HG02870 (cell line): Measurements from ENCODE around the gene FCHSD2.
"Not testable (repeated sequence)": the region's sequence is repeated elsewhere in the genome, so short reads cannot be mapped to it uniquely, and the experiment has no call there.

Experiments used
- ATAC-seq: cut with Tn5 transposase; IDR thresholded peaks from one replicate; pipeline ENCODE4 v1.9.1; 2021; ENCODE audit warnings: mild to moderate bottlenecking, moderate library complexity; ENCODE audit not compliant: unreplicated experiment

FCHSD2 gene

DNA sequence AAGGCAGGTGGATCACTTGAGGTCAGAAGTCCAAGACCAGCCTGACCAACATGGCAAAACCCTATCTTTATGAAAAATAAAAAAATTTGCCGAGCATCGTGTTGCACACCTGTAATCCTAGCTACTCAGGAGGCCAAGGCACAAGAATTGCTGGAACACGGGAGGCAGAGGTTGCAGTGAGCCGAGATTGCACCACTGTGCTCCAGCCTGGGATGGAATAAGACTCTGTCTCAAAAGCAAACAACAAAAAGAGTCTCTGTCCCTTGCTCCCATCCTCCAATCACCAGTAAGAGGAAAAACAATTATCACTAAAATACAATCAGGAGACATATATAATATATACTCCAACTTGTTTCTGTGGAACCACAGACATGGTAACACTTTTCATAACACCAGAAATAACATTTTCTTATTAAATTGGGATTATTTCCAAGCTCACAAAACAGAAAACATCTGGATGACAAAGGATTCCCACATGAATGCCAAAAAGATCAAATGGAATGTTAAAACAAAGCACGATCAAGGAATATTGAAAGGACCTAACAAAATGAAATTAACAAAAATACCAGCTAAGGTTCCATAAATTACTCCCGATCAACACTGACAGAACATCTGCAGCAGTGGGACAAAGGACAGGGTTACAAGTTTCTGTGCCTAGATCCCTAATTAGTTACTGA, 15.2 kb downstream of the FCHSD2 start:
- ATAC-seq = no peak

DNA sequence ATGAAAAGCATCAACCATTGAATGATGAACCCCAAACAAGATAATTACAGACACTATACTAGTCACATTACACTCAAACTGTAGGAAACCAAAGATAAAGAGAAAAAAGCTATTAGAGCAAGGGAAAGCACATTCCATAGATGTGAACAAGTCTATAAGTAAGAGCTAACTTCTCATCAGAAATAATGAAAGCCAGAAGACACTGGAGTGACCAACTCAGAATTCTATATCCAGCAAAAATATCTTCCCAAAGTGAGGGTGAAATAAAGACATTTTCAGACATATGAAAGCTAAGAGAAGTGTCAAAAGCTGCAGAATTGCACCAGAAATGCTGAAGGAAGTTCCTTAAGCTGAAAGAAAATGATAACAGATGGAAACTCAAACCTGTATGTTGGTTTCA, 17.3 kb downstream of the FCHSD2 start:
- ATAC-seq = no peak

GRCh38 chr11:73123892-73124291, 18.2 kb downstream of the FCHSD2 start:
- ATAC-seq = not testable (repeated sequence)

GRCh38 chr11:73121692-73122091, 20.4 kb downstream of the FCHSD2 start:
- ATAC-seq = no peak

GRCh38 chr11:73117071-73117470, 25.0 kb downstream of the FCHSD2 start:
- ATAC-seq = no peak

GRCh38 chr11:73116636-73117035, 25.5 kb downstream of the FCHSD2 start:
- ATAC-seq = no peak

GRCh38 chr11:73114835-73115220, 27.3 kb downstream of the FCHSD2 start:
- ATAC-seq = no peak

DNA sequence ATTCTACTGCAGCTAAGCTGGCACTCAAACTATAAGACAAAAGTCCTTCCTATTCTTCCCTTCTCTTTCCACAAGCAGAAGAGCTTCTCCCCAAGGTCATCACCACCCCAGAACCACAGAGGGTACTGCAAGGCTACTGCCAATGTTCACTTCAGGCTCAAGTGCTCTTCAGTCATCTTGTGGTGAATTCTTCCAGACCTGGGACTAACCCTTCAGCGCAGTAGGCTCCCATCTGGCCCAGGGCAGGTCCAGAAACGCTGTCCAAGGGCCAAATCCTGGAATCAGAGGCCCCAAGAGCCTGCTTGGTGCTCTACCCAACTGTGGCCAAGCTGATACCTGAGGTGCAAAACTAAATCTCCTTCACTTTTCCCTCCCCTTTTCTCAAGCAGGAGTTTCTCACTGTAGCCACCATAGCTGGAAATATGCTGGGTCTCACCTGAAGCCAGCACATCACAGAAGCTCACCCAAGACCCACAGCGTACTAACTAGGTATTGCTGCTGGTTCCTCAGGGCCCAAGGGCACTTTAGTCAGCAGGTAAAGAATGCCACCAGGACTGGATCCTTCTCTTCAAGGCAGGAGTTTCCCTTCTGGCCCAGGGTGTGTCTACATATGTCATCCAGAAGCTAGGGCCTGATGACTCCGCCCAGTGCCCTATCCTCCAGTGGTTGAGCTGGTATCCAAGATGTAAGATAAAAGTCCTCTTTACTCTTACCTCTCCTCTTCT, 27.8 kb downstream of the FCHSD2 start:
- no peak for ATAC-seq

- no peak for ATAC-seq
Observed at GRCh38 chr11:73113426-73113825, 28.7 kb downstream of the FCHSD2 start.

- no peak for ATAC-seq
Observed at GRCh38 chr11:73107597-73107996, 34.5 kb downstream of the FCHSD2 start.

DNA sequence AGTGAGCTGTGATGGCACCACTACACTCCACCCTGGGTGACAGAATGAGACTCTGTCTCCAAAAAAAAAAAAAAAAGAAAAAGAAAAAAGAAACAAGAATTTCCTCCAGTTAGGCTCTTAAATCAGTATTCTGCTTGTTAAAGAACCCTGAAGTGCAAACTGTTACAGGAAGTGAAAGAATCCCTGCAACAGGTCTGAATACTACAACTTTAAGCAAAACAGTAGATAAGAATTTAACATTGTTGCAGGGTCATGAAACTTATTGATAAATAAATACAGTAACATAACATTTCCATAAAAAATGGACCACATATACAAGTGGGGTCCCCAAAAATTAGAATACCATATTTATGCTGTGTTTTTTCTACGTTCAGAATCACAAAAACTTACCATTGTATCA, 35.8 kb downstream of the FCHSD2 start:
- no peak for ATAC-seq

GRCh38 chr11:73100578-73100977, 41.5 kb downstream of the FCHSD2 start:
- ATAC-seq = no peak

DNA sequence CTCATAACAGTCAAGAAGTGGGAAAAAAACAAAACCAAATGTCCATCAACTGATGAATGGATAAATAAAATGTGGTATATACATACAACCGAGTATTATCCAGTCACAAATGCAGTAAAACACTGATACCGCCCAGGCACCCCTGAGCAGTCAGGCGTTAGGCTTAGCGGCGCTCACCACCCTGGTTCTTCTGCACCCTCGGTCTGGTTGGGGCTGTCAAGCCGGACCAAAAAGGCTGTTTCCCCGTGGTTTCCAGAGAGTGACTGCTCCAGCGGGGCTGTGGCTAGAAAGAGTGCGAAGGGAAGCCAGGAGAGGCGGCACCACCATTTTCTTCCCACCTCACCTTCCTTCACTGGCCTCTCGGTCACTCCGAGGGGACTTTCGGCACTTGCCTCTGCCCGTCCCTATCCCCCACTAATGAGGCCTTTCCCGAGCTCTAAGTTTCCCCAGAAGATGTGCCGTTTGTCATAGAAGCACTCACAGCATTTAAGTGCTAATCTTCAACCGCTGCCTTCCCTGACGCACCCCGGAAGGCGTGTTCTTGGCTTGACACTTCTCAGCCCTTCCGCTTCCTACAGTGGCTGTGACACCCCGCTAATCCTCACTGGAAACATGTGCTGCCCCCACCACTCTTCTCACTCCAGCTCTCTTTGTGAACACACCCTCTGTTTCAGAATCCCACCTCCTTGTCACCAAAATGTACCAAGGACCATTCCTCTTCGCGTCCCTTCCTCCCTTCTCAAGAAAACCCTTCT, 42.4 kb downstream of the FCHSD2 start:
- ATAC-seq = no peak

GRCh38 chr11:73095613-73096012, 46.5 kb downstream of the FCHSD2 start:
- ATAC-seq = no peak

DNA sequence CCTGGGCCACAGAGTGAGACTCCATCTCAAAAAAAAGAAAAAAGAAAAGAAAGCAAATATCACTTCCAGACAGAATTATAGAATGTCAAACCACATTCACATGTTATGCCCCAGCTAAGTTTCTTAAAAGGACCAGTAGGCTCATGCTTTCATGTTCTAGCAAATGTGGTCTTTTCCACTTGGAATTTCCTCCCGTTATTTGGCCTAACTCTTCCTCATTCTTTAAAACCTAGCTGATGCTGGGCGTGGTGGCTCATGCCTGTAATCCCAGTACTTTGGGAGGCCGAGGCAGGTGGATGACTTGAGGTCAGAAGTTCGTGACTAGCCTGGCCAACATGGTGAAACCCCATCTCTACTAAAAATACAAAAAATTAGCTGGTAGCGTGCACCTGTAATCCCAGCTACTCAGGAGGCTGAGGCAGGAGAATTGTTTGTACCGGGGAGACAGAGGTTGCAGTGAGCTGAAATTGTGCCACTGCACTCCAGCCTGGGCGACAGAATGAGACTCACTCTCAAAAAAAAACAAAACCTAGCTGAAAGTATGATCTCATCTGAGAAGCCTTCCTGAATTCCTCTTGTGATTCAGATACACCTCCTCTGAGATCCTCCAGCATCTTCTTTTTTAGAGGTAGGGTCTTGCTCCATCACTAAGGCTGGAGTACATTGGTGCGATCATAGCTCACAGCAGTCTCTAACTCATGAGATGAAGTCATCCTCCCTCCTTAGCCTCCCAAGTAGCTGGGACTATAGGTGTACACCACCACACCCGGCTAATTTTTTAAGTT, 50.4 kb downstream of the FCHSD2 start:
- no peak for ATAC-seq

GRCh38 chr11:73087730-73088129, 54.4 kb downstream of the FCHSD2 start:
- no peak for ATAC-seq

DNA sequence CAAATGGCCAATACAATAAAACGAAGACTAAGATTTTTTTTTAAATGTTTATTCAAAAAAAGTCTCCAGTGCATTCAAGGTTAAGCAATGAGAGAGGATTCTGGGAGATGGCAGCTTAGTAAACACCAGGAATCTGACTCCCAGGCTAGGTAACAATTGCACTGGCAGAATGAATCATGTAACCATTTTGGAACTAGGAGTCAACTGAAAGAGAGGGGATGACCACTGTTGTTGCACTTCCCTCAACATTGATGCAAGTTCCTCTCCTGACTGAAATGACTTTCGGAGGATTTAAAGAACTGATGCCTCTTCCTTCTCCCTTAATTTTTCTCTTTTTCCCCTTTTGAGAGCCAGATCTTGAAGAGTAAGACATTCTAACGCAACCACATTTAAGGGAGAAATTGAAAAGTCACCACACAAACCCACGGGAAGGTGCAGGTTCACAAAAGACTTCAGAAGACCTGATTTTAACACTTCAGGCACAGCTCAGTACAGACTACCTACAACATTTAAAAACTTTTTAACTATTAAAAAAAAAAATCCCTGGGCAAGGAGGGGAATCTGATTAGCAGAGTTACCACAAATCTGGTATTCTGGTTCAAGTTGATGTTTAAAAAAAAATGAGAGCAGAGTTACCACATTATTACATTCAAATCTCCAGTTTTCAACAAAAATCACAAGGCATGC, 56.8 kb downstream of the FCHSD2 start:
- no peak for ATAC-seq

- no peak for ATAC-seq
Observed at GRCh38 chr11:73078631-73079030, 63.5 kb downstream of the FCHSD2 start.

DNA sequence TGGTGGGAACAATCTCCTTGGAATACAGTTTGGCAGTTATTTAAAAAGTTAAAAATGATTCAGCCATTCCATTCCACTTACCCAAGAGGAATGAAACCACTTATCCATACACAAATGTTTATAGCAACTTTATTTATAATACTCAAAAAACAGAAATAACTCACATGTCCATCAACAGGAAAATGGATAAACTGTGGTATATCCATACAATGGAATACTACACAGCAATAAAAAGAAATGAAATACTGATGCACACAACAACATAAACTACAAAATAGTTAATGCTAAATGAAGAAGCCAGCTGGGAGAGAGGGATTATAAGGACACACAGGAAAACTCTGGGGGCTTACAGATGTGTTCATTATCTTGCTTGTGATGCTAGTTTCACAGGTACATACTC, 64.7 kb downstream of the FCHSD2 start:
- no peak for ATAC-seq

DNA sequence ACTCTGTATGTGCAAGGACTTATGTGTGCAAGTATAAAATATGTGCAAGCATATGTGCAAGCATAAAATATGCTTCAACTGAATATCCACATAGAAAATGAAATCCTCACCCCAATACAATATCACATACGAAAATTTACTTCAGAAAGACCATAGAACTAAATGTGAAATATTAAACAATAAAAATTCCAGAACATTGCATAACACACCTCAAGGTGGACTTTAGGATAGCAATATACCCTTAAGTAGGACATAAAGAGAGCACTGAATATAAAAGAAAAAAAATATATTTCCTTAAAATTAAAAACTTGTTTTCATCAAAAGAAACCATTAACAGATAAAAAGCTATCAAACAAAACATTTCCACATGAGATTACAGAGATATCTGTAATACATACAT, 67.8 kb downstream of the FCHSD2 start:
- no peak for ATAC-seq
